Fibroblast of villous mesenchyme (primary cell): Measurements from ENCODE around the gene MAPK11. TPM values are rescaled to one million over a fixed set of nuclear protein-coding genes. Genes with fewer than 3 reads are reported as not detected.

Experiments
- DNase-seq: peaks from one replicate; pipeline ENCODE4 v3.0.0-alpha.2; 2010; ENCODE audit warnings: low read depth
- H3K4me3 ChIP-seq: 2 replicates; pipeline ENCODE4 v1.5.1; 2011; ENCODE audit warnings: low read depth, mild to moderate bottlenecking, low read length
- CTCF ChIP-seq: IDR thresholded peaks from 2 replicates; pipeline ENCODE4 v1.5.1; 2012; ENCODE audit warnings: low read depth, mild to moderate bottlenecking, low read length; ENCODE audit not compliant: insufficient read depth
- total RNA-seq: library from RNA; depleted of rRNA; stranded (reverse); fragments of >200 nt; gene quantifications from 2 replicates; pipeline ENCODE4 v1.2.3, GENCODE V29; 2012

The MAPK11 gene
- total RNA-seq: 6.5 and 6.8 TPM in 2 replicates

- H3K4me3 ChIP-seq: peak within 1 kb of the TSS; percentile 62
- no peak for DNase-seq
- TF ChIP-seq CTCF: no peak
Observed at GRCh38 chr22:50269970-50270665, at the start of gene MAPK11. Gene MAPK11 (minus strand): TSS chr22:50270380. CDS start chr22:50270292, 88 bp downstream.

GRCh38 chr22:50319503-50319951, 49.3 kb upstream of the MAPK11 start:
- no peak for TF ChIP-seq CTCF
- no peak for DNase-seq
- H3K4me3 ChIP-seq: no peak overlapping the region

GRCh38 chr22:50318698-50319411, 48.7 kb upstream of the MAPK11 start:
- TF ChIP-seq CTCF: no peak
- DNase-seq: no peak
- no peak overlapping the region for H3K4me3 ChIP-seq

- H3K4me3 ChIP-seq: no peak overlapping the region
- no peak for DNase-seq
- TF ChIP-seq CTCF: no peak
Observed at GRCh38 chr22:50318356-50318697, 48.1 kb upstream of the MAPK11 start.

GRCh38 chr22:50317674-50318073, 47.5 kb upstream of the MAPK11 start:
- H3K4me3 ChIP-seq: no peak overlapping the region
- TF ChIP-seq CTCF: no peak
- no peak for DNase-seq

GRCh38 chr22:50317178-50317577, 47.0 kb upstream of the MAPK11 start:
- no peak overlapping the region for H3K4me3 ChIP-seq
- DNase-seq: no peak
- no peak for TF ChIP-seq CTCF
